Ishikawa (cell line): ENCODE measurements around the gene EHBP1L1.

Experiments
- CEBPB ChIP-seq: IDR thresholded peaks from 2 replicates; pipeline ENCODE4 v1.6.1; 2012
- CREB1 ChIP-seq: IDR thresholded peaks from 2 replicates; pipeline ENCODE4 v1.6.1; 2012; ENCODE audit warnings: low read depth
- EGR1 ChIP-seq: IDR thresholded peaks from 2 replicates; pipeline ENCODE4 v1.6.1; 2012
- EP300 ChIP-seq: IDR thresholded peaks from 2 replicates; pipeline ENCODE4 v1.6.1; 2012; ENCODE audit warnings: borderline replicate concordance
- FOXM1 ChIP-seq: IDR thresholded peaks from 2 replicates; pipeline ENCODE4 v1.6.1; 2012; ENCODE audit warnings: low read depth, borderline replicate concordance
- MAX ChIP-seq: IDR thresholded peaks from 2 replicates; pipeline ENCODE4 v1.6.1; 2012
- NFIC ChIP-seq: IDR thresholded peaks from 2 replicates; pipeline ENCODE4 v1.6.1; 2012
- RAD21 ChIP-seq: IDR thresholded peaks from 2 replicates; pipeline ENCODE4 v1.6.1; 2012; ENCODE audit warnings: low read depth
- REST ChIP-seq: IDR thresholded peaks from 2 replicates; pipeline ENCODE4 v1.6.1; 2012; ENCODE audit warnings: low read depth, mild to moderate bottlenecking
- TAF1 ChIP-seq: IDR thresholded peaks from 2 replicates; pipeline ENCODE4 v1.6.1; 2012; ENCODE audit warnings: low read depth, mild to moderate bottlenecking
- TCF12 ChIP-seq: IDR thresholded peaks from 2 replicates; pipeline ENCODE4 v1.6.1; 2012; ENCODE audit warnings: low read depth
- TEAD4 ChIP-seq: IDR thresholded peaks from 2 replicates; pipeline ENCODE4 v1.6.1; 2012
- USF1 ChIP-seq: IDR thresholded peaks from 2 replicates; pipeline ENCODE4 v1.6.1; 2012
- YY1 ChIP-seq: IDR thresholded peaks from 2 replicates; pipeline ENCODE4 v1.6.1; 2012; ENCODE audit warnings: low read depth
- ZBTB7A ChIP-seq: IDR thresholded peaks from 2 replicates; pipeline ENCODE4 v1.6.1; 2012; ENCODE audit warnings: low read depth

Gene EHBP1L1

DNA sequence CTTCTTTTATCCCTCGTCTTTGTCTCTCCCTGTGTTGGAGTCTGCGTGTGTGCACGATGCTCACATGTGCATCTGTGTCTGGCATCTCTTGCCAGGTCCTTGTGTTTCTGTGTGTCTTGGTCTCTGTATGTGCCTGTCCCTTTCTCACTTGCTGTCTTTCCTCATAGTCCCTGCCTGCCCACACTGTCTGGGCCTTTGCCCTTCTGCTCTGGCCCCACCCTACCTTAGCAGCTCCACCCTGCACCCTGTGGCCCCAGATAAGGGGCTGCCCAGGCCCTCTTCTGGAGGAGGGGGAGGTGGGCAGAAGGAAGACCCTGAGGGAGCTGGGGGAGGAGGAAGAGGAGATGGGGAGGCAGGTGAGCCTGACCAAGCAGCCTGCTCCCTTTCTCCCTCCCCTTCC lies 2.8 kb downstream of the EHBP1L1 start:
- no peak for TF ChIP-seq TEAD4
- no peak for TF ChIP-seq CEBPB
- no peak for TF ChIP-seq TAF1
- no peak for TF ChIP-seq YY1
- TF ChIP-seq RAD21 = no peak
- no peak for TF ChIP-seq TCF12
- no peak for TF ChIP-seq NFIC
- TF ChIP-seq FOXM1 = no peak
- TF ChIP-seq REST = no peak
- no peak for TF ChIP-seq EGR1
- no peak for TF ChIP-seq MAX
- no peak for TF ChIP-seq EP300
- no peak for TF ChIP-seq ZBTB7A
- no peak for TF ChIP-seq CREB1
- no peak for TF ChIP-seq USF1

GRCh38 chr11:65579291-65579690 lies 3.4 kb downstream of the EHBP1L1 start:
- TF ChIP-seq CEBPB (no peak), REST (no peak)

DNA sequence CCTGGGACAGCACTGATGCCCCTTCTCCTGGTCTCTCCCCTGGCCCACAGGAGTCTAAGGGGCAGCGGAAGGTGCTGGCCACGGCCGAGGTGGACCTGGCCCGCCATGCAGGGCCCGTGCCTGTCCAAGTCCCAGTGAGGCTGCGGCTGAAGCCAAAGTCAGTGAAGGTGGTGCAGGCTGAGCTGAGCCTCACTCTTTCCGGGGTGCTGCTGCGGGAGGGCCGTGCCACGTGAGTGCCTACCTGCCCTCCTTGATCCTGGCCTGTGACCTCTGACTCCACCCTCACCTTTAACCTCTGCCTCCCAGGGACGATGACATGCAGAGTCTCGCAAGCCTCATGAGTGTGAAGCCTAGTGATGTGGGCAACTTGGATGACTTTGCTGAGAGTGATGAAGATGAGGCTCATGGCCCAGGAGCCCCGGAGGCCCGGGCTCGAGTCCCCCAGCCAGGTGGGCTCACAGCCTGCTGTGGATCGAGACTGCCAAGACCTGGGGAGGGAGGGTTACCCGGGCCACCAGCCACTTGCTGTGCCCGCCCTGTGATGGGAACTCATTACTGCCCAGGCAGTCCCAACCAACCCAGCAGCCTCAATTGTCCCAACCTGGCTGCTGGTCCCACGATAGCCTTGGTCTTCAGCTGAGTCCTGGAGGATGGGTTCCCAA lies 4.3 kb downstream of the EHBP1L1 start:
- TF ChIP-seq USF1 (no peak), CREB1 (no peak), NFIC (no peak), CEBPB (no peak), MAX (no peak), TCF12 (no peak), RAD21 (no peak), TEAD4 (no peak), EP300 (no peak), FOXM1 (no peak), YY1 (no peak), EGR1 (no peak), ZBTB7A (no peak), TAF1 (no peak), REST (no peak)

- TF ChIP-seq CEBPB = no peak
- no peak for TF ChIP-seq TCF12
- no peak for TF ChIP-seq USF1
- TF ChIP-seq YY1 = no peak
- TF ChIP-seq ZBTB7A = no peak
- no peak for TF ChIP-seq MAX
- no peak for TF ChIP-seq TAF1
- TF ChIP-seq EP300 = no peak
- no peak for TF ChIP-seq FOXM1
- no peak for TF ChIP-seq REST
- no peak for TF ChIP-seq EGR1
- TF ChIP-seq RAD21 = no peak
- no peak for TF ChIP-seq CREB1
- no peak for TF ChIP-seq TEAD4
Measured at GRCh38 chr11:65580756-65581155, 4.9 kb downstream of the EHBP1L1 start.
